Measurements from ENCODE around the gene EXOC3L4. TPM values are rescaled to one million over a fixed set of nuclear protein-coding genes. Genes with fewer than 3 reads are reported as not detected.

Gene EXOC3L4
- total and polyA plus RNA-seq, 2 experiments from 2014 or later: not detected

- Histone ChIP-seq H4K20me1 (ENCODE audit: insufficient read depth) (no peaks in the 10 kb centered on the region), H3K9ac (peak overlapping the region; percentile 69), H3K4me3 (peak overlapping the region; percentile 48), H3K27me3 (replicated peaks; ENCODE audit: insufficient read depth) (no peaks in the 10 kb centered on the region), H3K27ac (peak overlapping the region; percentile 91), H3K9me2 (ENCODE audit: insufficient read depth) (no peaks in the 10 kb centered on the region), H3K4me2 (ENCODE audit: unreplicated experiment) (peak overlapping the region; percentile 62), H3K79me2 (ENCODE audit: insufficient read depth) (no peaks in the 10 kb centered on the region), H3F3A (ENCODE audit: insufficient read depth) (peaks cover 23% of the 10 kb centered on the region; the same call in 1 of the 2 replicates), H3K36me3 (ENCODE audit: low read depth) (no peaks in the 10 kb centered on the region), H2AFZ (peak overlapping the region; percentile 61), H3K9me3 (ENCODE audit: low read depth) (no peaks in the 10 kb centered on the region), H3K4me1 (ENCODE audit: insufficient read depth) (peaks cover 12% of the 10 kb centered on the region)
- DNase-seq: peak; percentile 83
- TF ChIP-seq EZH2 (IDR thresholded peaks at IDR 0.05; ENCODE audit: insufficient read depth, poor library complexity, severe bottlenecking) (no peak), EZH2phosphoT487 (IDR thresholded peaks at IDR 0.05; ENCODE audit: insufficient read depth, low read depth) (no peak)
- WGBS, 2 experiments (ENCODE audit: low coverage in 1 of 2, low lambda C conversion rate in 2 of 2, missing lambda C conversion rate in 2 of 2): 29 to 38% methylated on average over 8 of the region's 8 CpGs
- in situ Hi-C loops (cut with MboI): no loop called here
Observed at GRCh38 chr14:103067231-103067954, 27.1 kb upstream of the EXOC3L4 start.

- Histone ChIP-seq H3F3A (ENCODE audit: insufficient read depth) (peaks cover 17% of the 10 kb centered on the region; the same call in 1 of the 2 replicates), H4K20me1 (ENCODE audit: insufficient read depth) (no peaks in the 10 kb centered on the region), H3K4me1 (ENCODE audit: insufficient read depth) (peaks cover 12% of the 10 kb centered on the region), H3K27me3 (replicated peaks; ENCODE audit: insufficient read depth) (no peaks in the 10 kb centered on the region), H3K27ac (peak overlapping the region; percentile 91; the same call in 1 of the 2 replicates), H3K79me2 (ENCODE audit: insufficient read depth) (no peaks in the 10 kb centered on the region), H3K36me3 (ENCODE audit: low read depth) (no peaks in the 10 kb centered on the region), H3K9me2 (ENCODE audit: insufficient read depth) (no peaks in the 10 kb centered on the region), H3K4me3 (no peak overlapping the region), H2AFZ (peak overlapping the region; percentile 61), H3K9me3 (ENCODE audit: low read depth) (no peaks in the 10 kb centered on the region), H3K4me2 (ENCODE audit: unreplicated experiment) (peak overlapping the region; percentile 62), H3K9ac (peak overlapping the region; percentile 69; the same call in 1 of the 2 replicates)
- WGBS, 2 experiments (ENCODE audit: low coverage in 1 of 2, low lambda C conversion rate in 2 of 2, missing lambda C conversion rate in 2 of 2): 68 to 73% methylated on average over 21 of the region's 22 CpGs
- TF ChIP-seq EZH2phosphoT487 (IDR thresholded peaks at IDR 0.05; ENCODE audit: insufficient read depth, low read depth) (no peak), EZH2 (IDR thresholded peaks at IDR 0.05; ENCODE audit: insufficient read depth, poor library complexity, severe bottlenecking) (no peak)
- in situ Hi-C loops (cut with MboI): no loop called here
- no peak for DNase-seq
Observed at GRCh38 chr14:103068351-103069073, 26.0 kb upstream of the EXOC3L4 start.

GRCh38 chr14:103070263-103070885 lies 24.2 kb upstream of the EXOC3L4 start:
- Histone ChIP-seq H3K4me2 (ENCODE audit: unreplicated experiment) (no peak overlapping the region), H3K27me3 (replicated peaks; ENCODE audit: insufficient read depth) (no peaks in the 10 kb centered on the region), H3K4me1 (ENCODE audit: insufficient read depth) (peaks cover 12% of the 10 kb centered on the region), H3K79me2 (ENCODE audit: insufficient read depth) (no peaks in the 10 kb centered on the region), H3K4me3 (no peak overlapping the region), H4K20me1 (ENCODE audit: insufficient read depth) (no peaks in the 10 kb centered on the region), H3F3A (ENCODE audit: insufficient read depth) (peaks cover 10% of the 10 kb centered on the region; the same call in 1 of the 2 replicates), H3K36me3 (ENCODE audit: low read depth) (no peaks in the 10 kb centered on the region), H3K27ac (no peak overlapping the region), H3K9ac (no peak overlapping the region), H3K9me3 (ENCODE audit: low read depth) (no peaks in the 10 kb centered on the region), H2AFZ (no peak overlapping the region), H3K9me2 (ENCODE audit: insufficient read depth) (no peaks in the 10 kb centered on the region)
- 85 to 88% methylated on average over 6 to 8 of the region's 8 CpGs for WGBS, 2 experiments (ENCODE audit: low coverage in 1 of 2, low lambda C conversion rate in 2 of 2, missing lambda C conversion rate in 2 of 2)
- TF ChIP-seq EZH2phosphoT487 (IDR thresholded peaks at IDR 0.05; ENCODE audit: insufficient read depth, low read depth): no peak
- TF ChIP-seq EZH2 (IDR thresholded peaks at IDR 0.05; ENCODE audit: insufficient read depth, poor library complexity, severe bottlenecking): no peak
- DNase-seq: no peak
- in situ Hi-C loops (cut with MboI): no loop called here

GRCh38 chr14:103070971-103071542 lies 23.5 kb upstream of the EXOC3L4 start:
- H3K27me3 ChIP-seq (replicated peaks; ENCODE audit: insufficient read depth): no peaks in the 10 kb centered on the region
- no peak overlapping the region for H3K27ac ChIP-seq
- no peak overlapping the region for H3K9ac ChIP-seq
- H3K4me3 ChIP-seq: no peak overlapping the region
- no peaks in the 10 kb centered on the region for H3K36me3 ChIP-seq (ENCODE audit: low read depth)
- no peak overlapping the region for H2AFZ ChIP-seq
- no peaks in the 10 kb centered on the region for H4K20me1 ChIP-seq (ENCODE audit: insufficient read depth)
- H3K4me1 ChIP-seq (ENCODE audit: insufficient read depth): peaks cover 12% of the 10 kb centered on the region
- H3K9me2 ChIP-seq (ENCODE audit: insufficient read depth): no peaks in the 10 kb centered on the region
- peak; percentile 26 for DNase-seq
- peaks cover 10% of the 10 kb centered on the region; the same call in 1 of the 2 replicates for H3F3A ChIP-seq (ENCODE audit: insufficient read depth)
- WGBS, 2 experiments (ENCODE audit: low coverage in 1 of 2, low lambda C conversion rate in 2 of 2, missing lambda C conversion rate in 2 of 2): 48 to 49% methylated on average over 21 of the region's 21 CpGs
- H3K9me3 ChIP-seq (ENCODE audit: low read depth): no peaks in the 10 kb centered on the region
- in situ Hi-C loops (cut with MboI): no loop called here
- no peak overlapping the region for H3K4me2 ChIP-seq (ENCODE audit: unreplicated experiment)
- H3K79me2 ChIP-seq (ENCODE audit: insufficient read depth): no peaks in the 10 kb centered on the region
- TF ChIP-seq EZH2 (IDR thresholded peaks at IDR 0.05; ENCODE audit: insufficient read depth, poor library complexity, severe bottlenecking) (no peak), EZH2phosphoT487 (IDR thresholded peaks at IDR 0.05; ENCODE audit: insufficient read depth, low read depth) (no peak)

Data from GM23248 (cell line).